H9 (cell line): ENCODE results near the gene EFCAB14. TPM values are rescaled to one million over a fixed set of nuclear protein-coding genes. Genes with fewer than 3 reads are reported as not detected.

ENCODE experiments used
- DNase-seq: peaks from one replicate; pipeline ENCODE4 v3.0.0-alpha.2; 2017
- H2AFZ ChIP-seq: one replicate; pipeline ENCODE4 v1.6.1; 2013; ENCODE audit warnings: mild to moderate bottlenecking, low read length, control low read depth, moderate library complexity
- H2AK5ac ChIP-seq: 2 replicates; pipeline ENCODE4 v1.6.1; 2013; ENCODE audit warnings: low read length, control low read depth, mixed read lengths; ENCODE audit not compliant: insufficient read length
- H2BK120ac ChIP-seq: one replicate; pipeline ENCODE4 v1.6.1; 2013; ENCODE audit warnings: low read depth, mild to moderate bottlenecking, low read length, control low read depth, inconsistent platforms; ENCODE audit not compliant: poor library complexity, severe bottlenecking
- H2BK12ac ChIP-seq: 2 replicates; pipeline ENCODE4 v1.6.1; 2013; ENCODE audit warnings: low read length, control low read depth, mixed read lengths, low read depth; ENCODE audit not compliant: insufficient read length
- H2BK15ac ChIP-seq: 2 replicates; pipeline ENCODE4 v1.6.1; 2013; ENCODE audit warnings: low read depth, low read length, control low read depth
- H2BK20ac ChIP-seq: one replicate; pipeline ENCODE4 v1.6.1; 2013; ENCODE audit warnings: low read depth, mild to moderate bottlenecking, low read length, control low read depth, inconsistent platforms; ENCODE audit not compliant: poor library complexity, severe bottlenecking
- H2BK5ac ChIP-seq: 2 replicates; pipeline ENCODE4 v1.6.1; 2013; ENCODE audit warnings: low read length, control low read depth, mixed read lengths; ENCODE audit not compliant: insufficient read length
- H3K14ac ChIP-seq: 2 replicates; pipeline ENCODE4 v1.6.1; 2013; ENCODE audit warnings: low read length, control low read depth; ENCODE audit not compliant: insufficient read depth
- H3K18ac ChIP-seq: 2 replicates; pipeline ENCODE4 v1.6.1; 2013; ENCODE audit warnings: low read depth, mild to moderate bottlenecking, mixed read lengths, low read length, control low read depth; ENCODE audit not compliant: insufficient read length
- H3K23ac ChIP-seq: 2 replicates; pipeline ENCODE4 v1.6.1; 2013; ENCODE audit warnings: low read length, control low read depth, mixed read lengths, low read depth; ENCODE audit not compliant: insufficient read length
- H3K23me2 ChIP-seq: 2 replicates; pipeline ENCODE4 v1.6.1; 2013; ENCODE audit warnings: low read depth, mild to moderate bottlenecking, mixed read lengths, low read length, control low read depth; ENCODE audit not compliant: insufficient read length, poor library complexity, severe bottlenecking
- H3K27ac ChIP-seq: 2 replicates; pipeline ENCODE4 v1.5.1; 2013; ENCODE audit warnings: low read length, control low read depth, mixed read lengths, low read depth; ENCODE audit not compliant: insufficient read length
- H3K27me3 ChIP-seq: 2 replicates; pipeline ENCODE4 v1.6.1; 2013; ENCODE audit warnings: low read length, control low read depth, inconsistent platforms; ENCODE audit not compliant: insufficient read depth
- H3K4ac ChIP-seq: 2 replicates; pipeline ENCODE4 v1.6.1; 2013; ENCODE audit warnings: low read depth, mild to moderate bottlenecking, control low read depth, inconsistent platforms, low read length, moderate library complexity
- H3K4me1 ChIP-seq: 2 replicates; pipeline ENCODE4 v1.6.1; 2013; ENCODE audit warnings: low read length, control low read depth, inconsistent platforms; ENCODE audit not compliant: insufficient read depth
- H3K4me2 ChIP-seq: 2 replicates; pipeline ENCODE4 v1.6.1; 2013; ENCODE audit warnings: low read length, control low read depth, mixed read lengths; ENCODE audit not compliant: insufficient read length, insufficient read depth
- H3K56ac ChIP-seq: 2 replicates; pipeline ENCODE4 v1.6.1; 2013; ENCODE audit warnings: low read depth, mild to moderate bottlenecking, mixed read lengths, low read length, control low read depth; ENCODE audit not compliant: insufficient read length
- H3K79me1 ChIP-seq: 2 replicates; pipeline ENCODE4 v1.6.1; 2013; ENCODE audit warnings: low read depth, mild to moderate bottlenecking, moderate library complexity, low read length, control low read depth, inconsistent platforms; ENCODE audit not compliant: insufficient read depth, poor library complexity, severe bottlenecking
- H3K79me2 ChIP-seq: 2 replicates; pipeline ENCODE4 v1.6.1; 2013; ENCODE audit warnings: low read length, control low read depth, inconsistent platforms; ENCODE audit not compliant: insufficient read depth
- H3K9ac ChIP-seq: 2 replicates; pipeline ENCODE4 v1.6.1; 2013; ENCODE audit warnings: low read length, control low read depth, mixed read lengths; ENCODE audit not compliant: insufficient read length; ENCODE audit errors: extremely low read depth
- H3K9me3 ChIP-seq: one replicate; pipeline ENCODE4 v1.6.1; 2013; ENCODE audit warnings: low read depth, low read length, inconsistent platforms; ENCODE audit not compliant: control insufficient read depth
- H3T11ph ChIP-seq: one replicate; pipeline ENCODE4 v1.6.1; 2013; ENCODE audit warnings: mild to moderate bottlenecking, low read length, control low read depth, inconsistent platforms
- H4K20me1 ChIP-seq: one replicate; pipeline ENCODE4 v1.6.1; 2013; ENCODE audit not compliant: control insufficient read depth, insufficient read length, insufficient read depth
- H4K5ac ChIP-seq: 2 replicates; pipeline ENCODE4 v1.6.1; 2013; ENCODE audit warnings: low read depth, mild to moderate bottlenecking, mixed read lengths, low read length, control low read depth; ENCODE audit not compliant: insufficient read length
- H4K8ac ChIP-seq: replicated peaks from 2 replicates; pipeline ENCODE4 v1.6.1; 2013; ENCODE audit warnings: low read length, control low read depth, mixed read lengths, low read depth; ENCODE audit not compliant: insufficient read length
- H4K91ac ChIP-seq: 2 replicates; pipeline ENCODE4 v1.6.1; 2013; ENCODE audit warnings: low read depth, mild to moderate bottlenecking, moderate library complexity, mixed read lengths, low read length, control low read depth; ENCODE audit not compliant: insufficient read length
- H3K27ac Mint-ChIP-seq, 3 experiments: 2 replicates in 2 of 3; 3 replicates in 1 of 3; pipeline ENCODE4 v1.8.0; 2020 to 2021; ENCODE audit warnings: mixed read lengths in 3 of 3, mild to moderate bottlenecking in 1 of 3, moderate library complexity in 1 of 3
- H3K27me3 Mint-ChIP-seq: 2 replicates; pipeline ENCODE4 v1.8.0; 2021; ENCODE audit warnings: low read depth, mild to moderate bottlenecking, moderate library complexity, mixed read lengths
- H3K36me3 Mint-ChIP-seq, 3 experiments: 2 replicates in 2 of 3; 3 replicates in 1 of 3; pipeline ENCODE4 v1.8.0; 2020 to 2021; ENCODE audit warnings: low read depth in 3 of 3, mixed read lengths in 3 of 3; ENCODE audit not compliant: insufficient read depth in 1 of 3
- H3K4me1 Mint-ChIP-seq, 2 experiments: 2 replicates each; pipeline ENCODE4 v1.8.0; 2020; ENCODE audit warnings: mixed read lengths in 2 of 2
- H3K4me3 Mint-ChIP-seq, 2 experiments: 2 replicates in 1 of 2; 3 replicates in 1 of 2; pipeline ENCODE4 v1.8.0; 2020 to 2021; ENCODE audit warnings: mild to moderate bottlenecking in 2 of 2, mixed read lengths in 2 of 2, moderate library complexity in 1 of 2
- H3K9me3 Mint-ChIP-seq, 2 experiments: 2 replicates in 1 of 2; 3 replicates in 1 of 2; pipeline ENCODE4 v1.8.0; 2020; ENCODE audit warnings: mild to moderate bottlenecking in 2 of 2, mixed read lengths in 2 of 2, moderate library complexity in 1 of 2
- WGBS: extraction: QIAGEN DNeasy Blood & Tissue Kit; methylation state at CpG from one replicate; pipeline ENCODE4 v1.1.7; 2013; ENCODE audit warnings: missing lambda C conversion rate, low lambda C conversion rate, mixed read lengths; ENCODE audit not compliant: insufficient read length; ENCODE audit errors: extremely low coverage; 5-methylcytosine and 5-hydroxymethylcytosine counted together
- total RNA-seq: library from RNA; stranded (reverse); gene quantifications from 2 replicates; pipeline ENCODE4 v1.2.1, GENCODE V29; 2021
- TF ChIP-seq, protein P1 (sequence below): fragments of 200-600 bp; sonication (generic); conservative IDR thresholded peaks from 3 replicates; pipeline ENCODE4 v1.8.0; 2021; ENCODE audit warnings: antibody characterized with exemption, mild to moderate bottlenecking

EFCAB14 gene
- total RNA-seq, 1 experiment from 2014 or later = 42.2 TPM

GRCh38 chr1:46690931-46691421 lies 27.9 kb downstream of the EFCAB14 start:
- no peak overlapping the region for H3K18ac ChIP-seq
- Mint-ChIP-seq H3K4me3 (no peak overlapping the region), H3K4me1 (no peaks in the 10 kb centered on the region), H3K27me3 (no peaks in the 10 kb centered on the region), H3K9me3 (no peaks in the 10 kb centered on the region), H3K36me3 (peaks cover 16 to 73% (median 61%) of the 10 kb centered on the region in 3 experiments; a peak in 6 of 7 replicates), H3K27ac (peak overlapping the region in 2 of 3 experiments; percentile 37 to 51; a peak in 2 of 7 replicates)
- no peak overlapping the region for H2AFZ ChIP-seq
- H3K9me3 ChIP-seq = no peaks in the 10 kb centered on the region
- no peak overlapping the region for H3K23ac ChIP-seq
- H2BK12ac ChIP-seq = no peak overlapping the region
- no peak overlapping the region for H3K9ac ChIP-seq
- no peaks in the 10 kb centered on the region for H3K4me1 ChIP-seq
- H2AK5ac ChIP-seq = no peak overlapping the region
- no peaks in the 10 kb centered on the region for H4K20me1 ChIP-seq
- H3T11ph ChIP-seq = no peak overlapping the region
- H2BK20ac ChIP-seq = no peak overlapping the region
- no peaks in the 10 kb centered on the region for H3K79me1 ChIP-seq
- H3K27me3 ChIP-seq = no peaks in the 10 kb centered on the region
- no peak overlapping the region for H3K4me2 ChIP-seq
- H3K27ac ChIP-seq = no peak overlapping the region
- no peak overlapping the region for H4K91ac ChIP-seq
- DNase-seq = no peak
- no peak overlapping the region for H3K56ac ChIP-seq
- WGBS = no CpG with 5 or more reads among the region's 2 CpGs
- no peak overlapping the region for H2BK5ac ChIP-seq
- no peak overlapping the region for H3K14ac ChIP-seq
- no peaks in the 10 kb centered on the region for H3K23me2 ChIP-seq
- no peak overlapping the region for H2BK120ac ChIP-seq
- no peaks in the 10 kb centered on the region for H3K79me2 ChIP-seq
- H4K5ac ChIP-seq = no peak overlapping the region
- H2BK15ac ChIP-seq = no peak overlapping the region
- H4K8ac ChIP-seq = no peak overlapping the region
- TF ChIP-seq, protein P1, sequence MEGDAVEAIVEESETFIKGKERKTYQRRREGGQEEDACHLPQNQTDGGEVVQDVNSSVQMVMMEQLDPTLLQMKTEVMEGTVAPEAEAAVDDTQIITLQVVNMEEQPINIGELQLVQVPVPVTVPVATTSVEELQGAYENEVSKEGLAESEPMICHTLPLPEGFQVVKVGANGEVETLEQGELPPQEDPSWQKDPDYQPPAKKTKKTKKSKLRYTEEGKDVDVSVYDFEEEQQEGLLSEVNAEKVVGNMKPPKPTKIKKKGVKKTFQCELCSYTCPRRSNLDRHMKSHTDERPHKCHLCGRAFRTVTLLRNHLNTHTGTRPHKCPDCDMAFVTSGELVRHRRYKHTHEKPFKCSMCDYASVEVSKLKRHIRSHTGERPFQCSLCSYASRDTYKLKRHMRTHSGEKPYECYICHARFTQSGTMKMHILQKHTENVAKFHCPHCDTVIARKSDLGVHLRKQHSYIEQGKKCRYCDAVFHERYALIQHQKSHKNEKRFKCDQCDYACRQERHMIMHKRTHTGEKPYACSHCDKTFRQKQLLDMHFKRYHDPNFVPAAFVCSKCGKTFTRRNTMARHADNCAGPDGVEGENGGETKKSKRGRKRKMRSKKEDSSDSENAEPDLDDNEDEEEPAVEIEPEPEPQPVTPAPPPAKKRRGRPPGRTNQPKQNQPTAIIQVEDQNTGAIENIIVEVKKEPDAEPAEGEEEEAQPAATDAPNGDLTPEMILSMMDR = no peak
- no peak overlapping the region for H3K4ac ChIP-seq
